ENCODE results near the gene BAZ2A.
"Not testable (repeated sequence)": the region's sequence is repeated elsewhere in the genome, so short reads cannot be mapped to it uniquely, and the experiment has no call there.

Gene BAZ2A

GRCh38 chr12:56630180-56630632 is at the start of gene BAZ2A:
Gene BAZ2A (minus strand): TSS chr12:56630326. CDS start chr12:56617530, 12,796 bp downstream.
- peak; percentile 96 for DNase-seq

GRCh38 chr12:56678852-56679251 is 48.7 kb upstream of the BAZ2A start:
- no peak for DNase-seq

GRCh38 chr12:56677680-56678079 is 47.6 kb upstream of the BAZ2A start:
- DNase-seq, result no peak

GRCh38 chr12:56676851-56677580 is 46.9 kb upstream of the BAZ2A start:
- DNase-seq, result no peak

GRCh38 chr12:56671608-56672007 is 41.5 kb upstream of the BAZ2A start:
- DNase-seq, result no peak

- DNase-seq, result no peak
Observed at GRCh38 chr12:56670836-56671235, 40.7 kb upstream of the BAZ2A start.

- no peak for DNase-seq
Observed at GRCh38 chr12:56668197-56668457, 38.0 kb upstream of the BAZ2A start.

- no peak for DNase-seq
Observed at GRCh38 chr12:56661979-56662638, 32.0 kb upstream of the BAZ2A start.

GRCh38 chr12:56661560-56661959 is 31.4 kb upstream of the BAZ2A start:
- no peak for DNase-seq

- DNase-seq, result peak; percentile 49
Observed at GRCh38 chr12:56658921-56659320, 28.8 kb upstream of the BAZ2A start.

GRCh38 chr12:56657416-56658379 is 27.6 kb upstream of the BAZ2A start:
- no peak for DNase-seq

GRCh38 chr12:56653781-56654180 is 23.7 kb upstream of the BAZ2A start:
- not testable (repeated sequence) for DNase-seq

- DNase-seq, result not testable (repeated sequence)
Observed at GRCh38 chr12:56648023-56648422, 17.9 kb upstream of the BAZ2A start.

- peak; percentile 100 for DNase-seq
Observed at GRCh38 chr12:56645717-56646446, 15.8 kb upstream of the BAZ2A start, which contains the start of gene ATP5F1B. Gene ATP5F1B (minus strand): TSS chr12:56645984. CDS start chr12:56645963, 21 bp downstream.

GRCh38 chr12:56645201-56645716 is 15.1 kb upstream of the BAZ2A start:
- no peak for DNase-seq

GRCh38 chr12:56644654-56645053 is 14.5 kb upstream of the BAZ2A start:
- no peak for DNase-seq

- DNase-seq, result no peak
Observed at GRCh38 chr12:56641219-56641618, 11.1 kb upstream of the BAZ2A start.

GRCh38 chr12:56637621-56638020 is 7.5 kb upstream of the BAZ2A start:
- no peak for DNase-seq

GRCh38 chr12:56636675-56637540 is 6.8 kb upstream of the BAZ2A start:
- DNase-seq, result peak; percentile 100

GRCh38 chr12:56635806-56636674 is 5.9 kb upstream of the BAZ2A start:
- DNase-seq, result peak; percentile 96
